Brain microvascular endothelial cell (primary cell): ENCODE data around the gene MOGAT2.

ENCODE experiments used
- DNase-seq: peaks from one replicate; pipeline ENCODE4 v3.0.0-alpha.2; 2020
- H3K27ac ChIP-seq: fragments of 250-450 bp; sonication (Bioruptor Pico); 2 replicates; pipeline ENCODE4 v1.5.1; 2020; ENCODE audit warnings: mild to moderate bottlenecking, moderate library complexity
- H3K27me3 ChIP-seq: fragments of 250-450 bp; sonication (Bioruptor Pico); replicated peaks from 2 replicates; pipeline ENCODE4 v1.5.1; 2020; ENCODE audit warnings: mild to moderate bottlenecking
- H3K36me3 ChIP-seq: fragments of 250-450 bp; sonication (Bioruptor Pico); replicated peaks from 2 replicates; pipeline ENCODE4 v1.5.1; 2020; ENCODE audit warnings: mild to moderate bottlenecking
- H3K4me3 ChIP-seq: 2 replicates; pipeline ENCODE4 v1.5.1; 2011; ENCODE audit warnings: low read depth, mild to moderate bottlenecking, control low read depth, low read length, moderate library complexity
- in situ Hi-C: cut with HindIII; loops from 2 replicates; pipeline ENCODE4 v1.10.0; 2017; ENCODE audit warnings: low sequenced_read_pairs, low pct_ligation_motif_present
- TF ChIP-seq, protein P1 (sequence below): IDR thresholded peaks from 2 replicates; pipeline ENCODE4 v1.5.1; 2011; ENCODE audit warnings: low read depth, mild to moderate bottlenecking, moderate library complexity, low read length, control low read depth, inconsistent platforms; ENCODE audit errors: missing control alignments

The MOGAT2 gene

DNA sequence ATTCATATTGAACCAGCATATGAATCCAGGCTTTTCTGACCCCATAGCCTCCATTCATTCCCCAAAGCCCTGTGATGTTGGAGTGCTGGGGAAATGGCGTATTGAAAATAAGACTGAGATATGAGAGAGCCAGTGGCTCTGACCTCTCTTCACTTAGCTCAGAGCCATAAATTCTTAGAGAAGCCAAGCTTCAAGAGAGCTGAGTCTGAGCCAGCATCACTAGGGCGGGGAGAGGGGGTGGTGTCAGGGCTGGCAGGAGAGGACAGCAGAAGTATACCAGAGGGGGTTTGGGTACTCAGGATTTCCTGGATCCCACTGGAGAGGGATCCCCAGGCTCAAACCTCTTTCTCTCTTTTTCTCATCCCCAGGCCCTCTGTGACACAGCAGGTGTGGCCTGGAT is 16.7 kb upstream of the MOGAT2 start:
- TF ChIP-seq, protein P1, sequence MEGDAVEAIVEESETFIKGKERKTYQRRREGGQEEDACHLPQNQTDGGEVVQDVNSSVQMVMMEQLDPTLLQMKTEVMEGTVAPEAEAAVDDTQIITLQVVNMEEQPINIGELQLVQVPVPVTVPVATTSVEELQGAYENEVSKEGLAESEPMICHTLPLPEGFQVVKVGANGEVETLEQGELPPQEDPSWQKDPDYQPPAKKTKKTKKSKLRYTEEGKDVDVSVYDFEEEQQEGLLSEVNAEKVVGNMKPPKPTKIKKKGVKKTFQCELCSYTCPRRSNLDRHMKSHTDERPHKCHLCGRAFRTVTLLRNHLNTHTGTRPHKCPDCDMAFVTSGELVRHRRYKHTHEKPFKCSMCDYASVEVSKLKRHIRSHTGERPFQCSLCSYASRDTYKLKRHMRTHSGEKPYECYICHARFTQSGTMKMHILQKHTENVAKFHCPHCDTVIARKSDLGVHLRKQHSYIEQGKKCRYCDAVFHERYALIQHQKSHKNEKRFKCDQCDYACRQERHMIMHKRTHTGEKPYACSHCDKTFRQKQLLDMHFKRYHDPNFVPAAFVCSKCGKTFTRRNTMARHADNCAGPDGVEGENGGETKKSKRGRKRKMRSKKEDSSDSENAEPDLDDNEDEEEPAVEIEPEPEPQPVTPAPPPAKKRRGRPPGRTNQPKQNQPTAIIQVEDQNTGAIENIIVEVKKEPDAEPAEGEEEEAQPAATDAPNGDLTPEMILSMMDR, result no peak
- H3K36me3 ChIP-seq, result no peaks in the 10 kb centered on the region
- H3K27me3 ChIP-seq, result no peaks in the 10 kb centered on the region
- no peak overlapping the region for H3K27ac ChIP-seq
- no peak overlapping the region for H3K4me3 ChIP-seq
- DNase-seq, result no peak
- in situ Hi-C loops, result no loop called here

DNA sequence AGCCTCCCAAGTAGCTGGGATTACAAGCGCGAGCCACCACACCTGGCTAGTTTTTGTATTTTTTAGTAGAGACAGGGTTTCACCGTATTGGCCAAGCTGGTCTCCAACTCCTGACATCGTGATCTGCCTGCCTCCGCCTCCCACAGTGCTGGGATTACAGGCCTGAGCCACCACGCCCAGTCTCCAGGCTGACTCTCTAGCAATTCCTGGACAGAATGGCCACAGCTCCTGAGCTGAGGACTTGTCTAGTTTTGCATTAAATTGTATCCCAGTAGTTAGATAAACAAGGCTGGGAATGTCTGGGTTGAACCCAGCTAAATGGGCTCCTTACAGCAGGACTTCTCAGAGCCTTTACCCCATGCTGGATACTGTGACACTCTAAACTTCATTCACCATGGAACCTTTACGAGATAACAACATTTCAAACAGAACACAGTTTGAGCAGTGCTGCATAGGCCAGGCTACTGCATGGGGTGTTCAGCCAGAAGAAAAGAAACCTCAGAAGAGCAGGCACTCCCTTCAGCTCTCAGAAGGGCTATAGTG is 13.9 kb upstream of the MOGAT2 start:
- H3K27me3 ChIP-seq, result no peaks in the 10 kb centered on the region
- H3K36me3 ChIP-seq, result no peaks in the 10 kb centered on the region
- no peak for DNase-seq
- H3K27ac ChIP-seq, result no peak overlapping the region
- in situ Hi-C loops, result no loop called here
- TF ChIP-seq, protein P1, result no peak
- no peak overlapping the region for H3K4me3 ChIP-seq

- in situ Hi-C loops, result no loop called here
- Histone ChIP-seq H3K27me3 (no peaks in the 10 kb centered on the region), H3K4me3 (no peak overlapping the region), H3K36me3 (no peaks in the 10 kb centered on the region), H3K27ac (no peak overlapping the region)
- TF ChIP-seq, protein P1, result no peak
- DNase-seq, result no peak
Observed at GRCh38 chr11:75705541-75705940, 12.1 kb upstream of the MOGAT2 start.

DNA sequence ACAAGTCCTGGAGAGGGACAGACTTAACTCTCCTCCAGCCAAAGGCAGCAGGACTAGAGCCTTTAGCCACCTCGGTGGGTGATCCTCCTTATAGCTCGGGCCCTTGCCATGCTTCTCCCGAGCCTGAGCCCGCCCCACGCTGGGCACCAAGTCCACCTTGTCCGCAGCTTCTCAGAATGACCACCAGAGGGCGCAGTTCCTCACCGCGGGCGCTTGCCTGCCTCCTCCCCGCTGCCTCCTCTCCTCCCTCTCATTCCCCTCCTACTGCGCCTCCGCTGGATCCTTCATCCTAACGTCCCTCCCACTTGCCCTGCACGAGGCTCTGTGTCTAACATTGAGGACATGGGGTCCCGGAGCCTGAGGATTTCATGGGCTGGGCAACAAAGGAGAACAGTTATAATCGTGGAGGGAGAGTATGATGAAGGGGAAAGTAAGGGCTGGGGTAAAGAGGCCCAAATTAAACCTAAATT is 11.3 kb upstream of the MOGAT2 start:
- Histone ChIP-seq H3K27ac (no peak overlapping the region), H3K36me3 (no peaks in the 10 kb centered on the region), H3K4me3 (no peak overlapping the region), H3K27me3 (no peaks in the 10 kb centered on the region)
- in situ Hi-C loops, result no loop called here
- peak; percentile 47 for DNase-seq
- TF ChIP-seq, protein P1, result peak; percentile 93

GRCh38 chr11:75714211-75714610 is 3.4 kb upstream of the MOGAT2 start:
- Histone ChIP-seq H3K4me3 (no peak overlapping the region), H3K27me3 (no peaks in the 10 kb centered on the region), H3K27ac (no peak overlapping the region), H3K36me3 (no peaks in the 10 kb centered on the region)
- TF ChIP-seq, protein P1, result no peak
- in situ Hi-C loops, result no loop called here
- no peak for DNase-seq

DNA sequence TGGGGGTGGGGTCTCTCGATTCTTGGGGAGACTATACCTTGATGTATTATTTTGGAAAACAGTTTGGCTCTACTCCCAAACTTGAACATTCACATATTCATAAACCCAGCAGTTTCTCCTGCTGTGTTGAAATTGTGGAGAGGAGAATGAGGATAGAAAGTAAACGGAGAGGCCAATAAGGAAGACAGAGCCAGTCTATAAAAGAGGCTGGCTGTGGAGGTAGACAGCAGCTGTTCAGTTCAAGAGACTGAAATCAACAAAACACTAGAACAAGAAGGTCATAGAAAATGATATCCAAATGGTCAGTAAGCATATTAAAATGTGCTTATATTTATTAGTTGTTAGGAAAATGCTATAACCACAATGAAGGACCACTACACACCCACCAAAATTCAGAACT is 1.9 kb upstream of the MOGAT2 start:
- DNase-seq, result no peak
- Histone ChIP-seq H3K36me3 (no peaks in the 10 kb centered on the region), H3K4me3 (no peak overlapping the region), H3K27me3 (no peaks in the 10 kb centered on the region), H3K27ac (no peak overlapping the region)
- TF ChIP-seq, protein P1, result no peak
- in situ Hi-C loops, result no loop called here
